HCT116 (cell line): Measurements from ENCODE around the gene PCDHGB4. TPM values are rescaled to one million over a fixed set of nuclear protein-coding genes. Genes with fewer than 3 reads are reported as not detected.
"Not testable (repeated sequence)": the region's sequence is repeated elsewhere in the genome, so short reads cannot be mapped to it uniquely, and the experiment has no call there.

Experiments
- ATAC-seq: fragments of 200-7000 bp; cut with Tn5 transposase; 2 replicates; pipeline ENCODE4 v1.9.1; 2020; ENCODE audit warnings: mild to moderate bottlenecking, moderate library complexity
- Bru-seq: library from RNA; stranded (reverse); fragments of 400-500 nt; gene quantifications from one replicate; lab custom pipeline; 2021; lab: Mats Ljungman, UMichigan
- BruChase-seq, 2 experiments: library from RNA; stranded (reverse); fragments of 400-500 nt; gene quantifications; one replicate each; lab custom pipeline; 2021; lab: Mats Ljungman, UMichigan
- BruUV-seq: library from RNA; stranded (reverse); fragments of 400-500 nt; replicated peaks from 2 replicates; lab custom pipeline; 2021; lab: Mats Ljungman, UMichigan
- CTCF ChIA-PET: fragments of 300-600 bp; sonication (Branson Sonifier 250); formaldehyde crosslinking; loops from one replicate; lab custom pipeline; 2021; ENCODE audit warnings: antibody characterized with exemption; lab: Charles Lee
- POLR2A ChIA-PET: fragments of 300-600, 350-600 bp; sonication (Branson Sonifier 250); formaldehyde crosslinking; loops from one replicate; lab custom pipeline; 2021; ENCODE audit warnings: antibody characterized with exemption; lab: Charles Lee
- RAD21 ChIA-PET, 2 experiments: fragments of 300-600 bp; sonication (Branson Sonifier 250); formaldehyde crosslinking; loops; one replicate each; lab custom pipeline; 2023; ENCODE audit warnings: low total read pairs in 2 of 2; ENCODE audit not compliant: uncharacterized antibody in 2 of 2, unreplicated experiment in 2 of 2, low non-redundant PET in 1 of 2; lab: Charles Lee
- DNase-seq: peaks from one replicate; pipeline ENCODE4 v3.0.0-alpha.2; 2010; ENCODE audit warnings: low read depth, low spot score
- H2AFZ ChIP-seq: fragments of 200-600 bp; shearing (Covaris generic), sonication (generic); 2 replicates; pipeline ENCODE4 v1.6.1; 2017; ENCODE audit warnings: low read depth, mixed run types, mixed read lengths, antibody characterized with exemption, low read length; ENCODE audit not compliant: poor library complexity, severe bottlenecking
- H3K27ac ChIP-seq: 2 replicates; pipeline ENCODE4 v1.5.1; 2012; ENCODE audit warnings: low read depth, low read length
- H3K27me3 ChIP-seq: fragments of 200-600 bp; sonication (generic); 2 replicates; pipeline ENCODE4 v1.6.1; 2016; ENCODE audit warnings: mixed run types, low read length, mixed read lengths; ENCODE audit not compliant: insufficient read depth
- H3K36me3 ChIP-seq, 2 experiments: fragments of 200-500 bp in 1 of 2; fragments of 200-600 bp in 1 of 2; sonication (Bioruptor generic) in 1 of 2; sonication (generic) in 1 of 2; 2 replicates each; pipeline versions ENCODE4 v1.5.1 to v1.6.1; 2014 to 2016; ENCODE audit warnings: low read length in 2 of 2, inconsistent platforms in 1 of 2, mixed read lengths in 1 of 2, mixed run types in 1 of 2; ENCODE audit not compliant: insufficient read depth in 2 of 2, control insufficient read depth in 1 of 2
- H3K4me1 ChIP-seq, 2 experiments: fragments of 200-600 bp in 1 of 2; sonication (generic) in 1 of 2; 2 replicates each; pipeline versions ENCODE4 v1.5.1 to v1.6.1; 2012 to 2017; ENCODE audit warnings: low read length in 2 of 2, inconsistent platforms in 1 of 2, mild to moderate bottlenecking in 1 of 2, mixed read lengths in 1 of 2, mixed run types in 1 of 2, moderate library complexity in 1 of 2; ENCODE audit not compliant: insufficient read depth in 2 of 2, control insufficient read depth in 1 of 2
- H3K4me2 ChIP-seq: fragments of 200-600 bp; sonication (generic); 2 replicates; pipeline ENCODE4 v1.6.1; 2017; ENCODE audit warnings: mixed run types, low read length, mixed read lengths
- H3K4me3 ChIP-seq, 2 experiments: fragments of 200-600 bp in 1 of 2; sonication (generic) in 1 of 2; replicated peaks in 1 of 2; 2 replicates each; pipeline ENCODE4 v1.5.1; 2011 to 2016; ENCODE audit warnings: low read length in 2 of 2, control low read depth in 1 of 2, low read depth in 1 of 2, mild to moderate bottlenecking in 1 of 2, mixed read lengths in 1 of 2, mixed run types in 1 of 2
- H3K79me2 ChIP-seq: fragments of 200-600 bp; sonication (generic); 2 replicates; pipeline ENCODE4 v1.6.1; 2017; ENCODE audit warnings: mild to moderate bottlenecking, mixed run types, low read length, moderate library complexity, mixed read lengths; ENCODE audit not compliant: insufficient read depth
- H3K9ac ChIP-seq: fragments of 200-600 bp; sonication (generic); 2 replicates; pipeline ENCODE4 v1.6.1; 2016; ENCODE audit warnings: low read length, mixed read lengths
- H3K9me2 ChIP-seq: fragments of 200-600 bp; sonication (generic), shearing (Covaris generic); 2 replicates; pipeline ENCODE4 v1.6.1; 2017; ENCODE audit warnings: mixed run types, mild to moderate bottlenecking, moderate library complexity; ENCODE audit not compliant: insufficient read depth
- H3K9me3 ChIP-seq, 2 experiments: fragments of 200-500 bp in 1 of 2; fragments of 200-600 bp in 1 of 2; sonication (Bioruptor generic) in 1 of 2; sonication (generic) in 1 of 2; 2 replicates each; pipeline ENCODE4 v1.6.1; 2014 to 2017; ENCODE audit warnings: low read length in 2 of 2, mixed read lengths in 2 of 2, inconsistent platforms in 1 of 2, low read depth in 1 of 2, mild to moderate bottlenecking in 1 of 2, mixed run types in 1 of 2, moderate library complexity in 1 of 2; ENCODE audit not compliant: control insufficient read depth in 1 of 2, insufficient read depth in 1 of 2
- H4K20me1 ChIP-seq: fragments of 200-600 bp; sonication (generic), shearing (Covaris generic); 2 replicates; pipeline ENCODE4 v1.6.1; 2017; ENCODE audit warnings: mixed run types, mild to moderate bottlenecking, moderate library complexity; ENCODE audit not compliant: insufficient read depth
- CBX3 ChIP-seq: IDR thresholded peaks from 2 replicates; pipeline ENCODE4 v1.6.1; 2012; ENCODE audit warnings: low read depth
- RAD21 ChIP-seq: IDR thresholded peaks from 2 replicates; pipeline ENCODE4 v1.6.1; 2012; ENCODE audit warnings: low read depth, mild to moderate bottlenecking
- intact Hi-C: fragments of 100-400 bp; cut with micrococcal nuclease; formaldehyde crosslinking; loops from 2 replicates; pipeline ENCODE4 v1.10.0; 2022
- long read RNA-seq: library from polyadenylated mRNA; unstranded; transcript quantifications from one replicate; pipeline ENCODE4 v2.0.0, GENCODE V29; 2021; ENCODE audit not compliant: unreplicated experiment
- polyA plus RNA-seq: library from polyadenylated mRNA; unstranded; fragments of >200 nt; gene quantifications from 2 replicates; pipeline ENCODE4 v1.2.1, GENCODE V29; 2012; ENCODE audit warnings: missing spikeins
- total RNA-seq: library from RNA; stranded (reverse); gene quantifications from one replicate; pipeline ENCODE4 v1.2.1, GENCODE V29; 2021; ENCODE audit not compliant: unreplicated experiment
- TF ChIP-seq, protein P1 (sequence below), 3 experiments: fragments of 200-600 bp in 1 of 3; sonication (generic) in 1 of 3; IDR thresholded peaks in 2 of 3; conservative IDR thresholded peaks in 1 of 3; 2 replicates each; pipeline ENCODE4 v1.5.1; 2012 to 2017; ENCODE audit warnings: low read depth in 2 of 3, low read length in 2 of 3, antibody characterized with exemption in 1 of 3, borderline replicate concordance in 1 of 3, control low read depth in 1 of 3, mild to moderate bottlenecking in 1 of 3, mixed read lengths in 1 of 3, mixed run types in 1 of 3, moderate library complexity in 1 of 3; ENCODE audit not compliant: insufficient read depth in 1 of 3

The PCDHGB4 gene
- total RNA-seq (not detected), Bru-seq, nascent RNA (percentile 15 among the genes with signal in this experiment), BruChase-seq, experiment 1, labeled RNA remaining after a 6-hour chase (percentile 21 among the genes with signal in this experiment), BruChase-seq, experiment 2, labeled RNA remaining after a 2-hour chase (percentile 22 among the genes with signal in this experiment)
- 0.01 and 0.02 TPM in 2 replicates for polyA plus RNA-seq
- long read RNA-seq, result 0 reads

DNA sequence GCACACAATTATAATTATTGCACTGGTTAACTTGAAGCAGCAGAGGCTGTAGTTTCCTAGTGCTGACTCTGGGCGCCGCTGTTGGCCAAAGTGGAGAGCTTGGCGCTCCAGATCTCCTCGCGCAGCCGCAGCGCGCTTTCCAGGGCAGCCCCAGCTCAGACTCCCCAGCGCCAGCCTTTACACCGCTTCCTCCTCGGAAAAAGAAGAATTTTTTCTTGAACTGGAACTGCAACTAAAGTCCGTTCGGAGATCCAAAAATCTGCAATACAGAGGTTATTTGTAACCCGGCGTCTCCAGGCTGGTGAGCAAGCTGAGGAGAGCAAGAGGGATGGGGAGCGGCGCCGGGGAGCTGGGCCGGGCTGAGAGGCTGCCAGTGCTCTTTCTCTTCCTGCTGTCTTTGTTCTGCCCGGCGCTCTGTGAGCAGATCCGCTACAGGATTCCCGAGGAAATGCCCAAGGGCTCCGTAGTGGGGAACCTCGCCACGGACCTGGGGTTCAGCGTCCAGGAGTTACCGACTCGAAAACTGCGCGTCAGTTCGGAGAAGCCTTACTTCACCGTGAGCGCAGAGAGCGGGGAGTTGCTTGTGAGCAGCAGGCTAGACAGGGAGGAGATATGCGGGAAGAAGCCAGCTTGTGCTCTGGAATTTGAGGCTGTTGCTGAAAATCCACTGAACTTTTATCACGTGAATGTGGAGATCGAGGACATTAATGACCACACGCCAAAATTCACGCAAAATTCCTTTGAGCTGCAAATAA, at the start of gene PCDHGB4:
TSS of gene PCDHGB4 (plus strand) at position 142 of the 755 bp plus-strand sequence. CDS start at position 329, 187 bp downstream.
- H3K27ac ChIP-seq, H3K9ac ChIP-seq, H3K27me3 ChIP-seq, BruUV-seq, H3K9me2 ChIP-seq, ATAC-seq, DNase-seq, H3K4me3 ChIP-seq, H4K20me1 ChIP-seq, intact Hi-C loops, H3K36me3 ChIP-seq, H3K9me3 ChIP-seq, H3K4me2 ChIP-seq, H2AFZ ChIP-seq, H3K79me2 ChIP-seq, RAD21 ChIA-PET, POLR2A ChIA-PET, H3K4me1 ChIP-seq, CTCF ChIA-PET: not testable (repeated sequence)
- TF ChIP-seq RAD21, result 0 out of 2 replicates have a peak, but pooled peaks have one; percentile 6

DNA sequence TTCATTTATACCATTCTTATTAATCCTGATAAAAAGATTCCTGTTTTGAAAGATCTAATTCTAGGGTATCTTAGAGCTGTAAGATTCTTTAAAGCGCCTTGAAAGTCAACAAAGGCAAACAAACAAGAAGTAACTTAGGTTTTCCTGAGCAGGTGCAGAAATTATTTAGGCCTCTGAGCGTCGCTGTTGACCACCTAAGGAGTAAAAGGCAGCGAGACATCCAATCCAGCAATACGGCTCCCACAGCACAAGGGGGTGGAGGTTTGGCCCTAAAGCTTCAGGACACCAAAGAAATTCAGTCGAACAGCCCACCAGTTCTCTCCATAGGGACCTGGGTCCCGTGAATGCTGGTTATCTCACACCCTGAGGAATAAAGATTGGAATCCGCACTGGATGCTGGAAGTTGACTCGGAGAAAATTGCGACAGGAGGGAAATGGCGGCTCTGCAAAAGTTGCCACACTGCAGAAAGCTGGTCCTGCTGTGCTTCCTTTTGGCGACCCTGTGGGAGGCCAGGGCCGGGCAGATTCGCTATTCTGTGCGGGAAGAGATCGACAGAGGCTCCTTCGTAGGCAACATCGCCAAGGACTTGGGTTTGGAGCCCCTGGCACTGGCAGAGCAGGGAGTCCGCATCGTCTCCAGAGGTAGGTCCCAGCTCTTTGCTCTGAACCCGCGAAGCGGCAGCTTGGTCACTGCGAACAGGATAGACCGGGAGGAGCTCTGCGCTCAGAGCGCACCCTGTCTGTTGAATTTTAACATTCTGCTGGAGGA, 48.8 kb upstream of the PCDHGB4 start, which contains the start of gene PCDHGA2:
TSS of gene PCDHGA2 (plus strand) at position 223 of the 769 bp plus-strand sequence.
- ATAC-seq, result no peak
- TF ChIP-seq CBX3 (no peak), RAD21 (peak; percentile 19; the same call in 1 of the 2 replicates)
- TF ChIP-seq, protein P1, sequence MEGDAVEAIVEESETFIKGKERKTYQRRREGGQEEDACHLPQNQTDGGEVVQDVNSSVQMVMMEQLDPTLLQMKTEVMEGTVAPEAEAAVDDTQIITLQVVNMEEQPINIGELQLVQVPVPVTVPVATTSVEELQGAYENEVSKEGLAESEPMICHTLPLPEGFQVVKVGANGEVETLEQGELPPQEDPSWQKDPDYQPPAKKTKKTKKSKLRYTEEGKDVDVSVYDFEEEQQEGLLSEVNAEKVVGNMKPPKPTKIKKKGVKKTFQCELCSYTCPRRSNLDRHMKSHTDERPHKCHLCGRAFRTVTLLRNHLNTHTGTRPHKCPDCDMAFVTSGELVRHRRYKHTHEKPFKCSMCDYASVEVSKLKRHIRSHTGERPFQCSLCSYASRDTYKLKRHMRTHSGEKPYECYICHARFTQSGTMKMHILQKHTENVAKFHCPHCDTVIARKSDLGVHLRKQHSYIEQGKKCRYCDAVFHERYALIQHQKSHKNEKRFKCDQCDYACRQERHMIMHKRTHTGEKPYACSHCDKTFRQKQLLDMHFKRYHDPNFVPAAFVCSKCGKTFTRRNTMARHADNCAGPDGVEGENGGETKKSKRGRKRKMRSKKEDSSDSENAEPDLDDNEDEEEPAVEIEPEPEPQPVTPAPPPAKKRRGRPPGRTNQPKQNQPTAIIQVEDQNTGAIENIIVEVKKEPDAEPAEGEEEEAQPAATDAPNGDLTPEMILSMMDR (IDR thresholded peaks at IDR 0.05 in 2 of 3, conservative IDR thresholded peaks at IDR 0.05 in 1 of 3; ENCODE audit: borderline replicate concordance in 1 of 3, insufficient read depth in 1 of 3, low read depth in 2 of 3, low read length in 2 of 3), result peak in 2 of 3 experiments; percentile 32 to 33; a peak in 2 of 6 replicates
- TF ChIP-seq, all 23 proteins: peak for 2
- no peak within 1 kb of the TSS for H2AFZ ChIP-seq
- intact Hi-C loops, result no loop called here
- H3K9me2 ChIP-seq, result no peaks in the 10 kb centered on the region
- no peak within 1 kb of the TSS for H3K4me2 ChIP-seq
- no peak within 1 kb of the TSS for H3K27ac ChIP-seq
- H3K4me3 ChIP-seq, result no peak within 1 kb of the TSS
- H3K9ac ChIP-seq, result no peak within 1 kb of the TSS
- H3K4me1 ChIP-seq, result no peaks in the 10 kb centered on the region
- no peak for DNase-seq
- H3K9me3 ChIP-seq, result no peaks in the 10 kb centered on the region; a peak in 2 of 4 replicates
- H4K20me1 ChIP-seq, result no peaks in the 10 kb centered on the region
- no TSS peak for BruUV-seq
- no peaks in the 10 kb centered on the region for H3K79me2 ChIP-seq
- H3K27me3 ChIP-seq, result no peaks in the 10 kb centered on the region
- ChIA-PET CTCF (no interaction called here), RAD21 (no interaction called here), POLR2A (no interaction called here)
- no peaks in the 10 kb centered on the region for H3K36me3 ChIP-seq

DNA sequence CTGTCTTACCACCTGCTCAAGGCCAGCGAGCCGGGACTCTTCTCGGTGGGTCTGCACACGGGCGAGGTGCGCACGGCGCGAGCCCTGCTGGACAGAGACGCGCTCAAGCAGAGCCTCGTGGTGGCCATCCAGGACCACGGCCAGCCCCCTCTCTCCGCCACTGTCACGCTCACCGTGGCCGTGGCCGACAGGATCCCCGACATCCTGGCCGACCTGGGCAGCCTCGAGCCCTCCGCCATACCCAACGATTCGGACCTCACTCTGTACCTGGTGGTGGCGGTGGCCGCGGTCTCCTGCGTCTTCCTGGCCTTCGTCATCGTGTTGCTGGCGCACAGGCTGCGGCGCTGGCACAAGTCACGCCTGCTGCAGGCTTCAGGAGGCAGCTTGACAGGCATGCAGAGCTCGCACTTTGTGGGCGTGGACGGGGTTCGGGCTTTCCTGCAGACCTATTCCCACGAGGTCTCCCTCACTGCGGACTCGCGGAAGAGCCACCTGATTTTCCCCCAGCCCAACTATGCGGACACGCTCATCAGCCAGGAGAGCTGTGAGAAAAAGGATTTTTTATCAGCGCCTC, 46.6 kb upstream of the PCDHGB4 start:
- not testable (repeated sequence) for H3K4me3 ChIP-seq, H2AFZ ChIP-seq, BruUV-seq

More for the DNA sequence above, 46.6 kb upstream of the PCDHGB4 start:
- H3K9me3 ChIP-seq, ATAC-seq, H3K36me3 ChIP-seq, RAD21 ChIA-PET, CTCF ChIA-PET, H3K79me2 ChIP-seq, H3K27me3 ChIP-seq, H3K9ac ChIP-seq, DNase-seq, H3K9me2 ChIP-seq, POLR2A ChIA-PET, intact Hi-C loops, H4K20me1 ChIP-seq, H3K4me1 ChIP-seq, H3K4me2 ChIP-seq, H3K27ac ChIP-seq: not testable (repeated sequence)
